ENCODE data around the gene JUND. TPM values are rescaled to one million over a fixed set of nuclear protein-coding genes. Genes with fewer than 3 reads are reported as not detected.

JUND gene
- total and polyA plus RNA-seq, 2 of the 4 experiments (the other 2 are of a cell fraction), result 14.2 to 77.2 TPM

DNA sequence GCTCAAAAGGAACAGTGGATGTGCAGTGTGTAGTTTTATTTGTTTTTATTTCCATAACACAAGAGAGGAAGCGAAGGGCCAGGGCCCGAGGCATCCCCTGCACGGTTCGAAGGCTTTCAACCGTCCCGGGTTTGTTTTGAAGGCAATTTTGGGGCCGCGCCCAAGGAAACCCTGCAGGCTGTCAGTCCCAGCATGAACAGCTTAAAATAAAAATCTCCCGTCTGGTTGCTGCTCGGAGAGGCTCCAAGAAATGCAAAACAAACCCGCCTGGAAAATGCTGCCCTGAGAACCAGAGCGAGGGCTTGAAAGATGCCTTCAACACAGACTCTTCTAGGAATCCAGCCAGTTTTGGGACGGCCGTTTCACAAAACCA lies 25.5 kb upstream of the JUND start:
- POLR2A ChIA-PET (ENCODE audit: unreplicated experiment), result interaction anchor here (1.0 kb wide), 1 partner anchor 25 kb away, joined by 3 read pairs; the partner anchor contains the start of gene JUND
- Histone ChIP-seq H3K14ac (replicated peaks; ENCODE audit: low read depth, low read length) (no peak overlapping the region), H4K8ac (ENCODE audit: low read depth in 2 of 2, low read length in 2 of 2) (no peak overlapping the region), H2BK5ac (ENCODE audit: low read depth, low read length, poor library complexity, severe bottlenecking) (no peak overlapping the region), H3K27me3 (ENCODE audit: control insufficient read depth, insufficient read depth, low read length) (no peaks in the 10 kb centered on the region), H2BK20ac (ENCODE audit: low read depth, low read length) (no peak overlapping the region), H2BK15ac (ENCODE audit: low read depth, low read length) (no peak overlapping the region), H3K27ac (ENCODE audit: insufficient read depth, low read length) (no peak overlapping the region), H3K9ac (ENCODE audit: low read depth, low read length) (no peak overlapping the region), H3K9me1 (ENCODE audit: insufficient read depth, low read length) (peaks cover 4% of the 10 kb centered on the region; the same call in 1 of the 2 replicates), H3K4me3 (ENCODE audit: insufficient read depth, low read depth, low read length) (no peak overlapping the region), H3K4me2 (ENCODE audit: low read depth, low read length) (no peak overlapping the region), H4K5ac (ENCODE audit: low read depth, low read length) (no peak overlapping the region), H3K23ac (ENCODE audit: low read depth, low read length) (no peak overlapping the region), H3K36me3 (ENCODE audit: control insufficient read depth, insufficient read depth, low read length) (peaks cover 19% of the 10 kb centered on the region), H3K79me1 (ENCODE audit: low read depth in 1 of 2, low read length in 2 of 2) (peaks cover 3 to 23% of the 10 kb centered on the region in 2 experiments; a peak in 2 of 4 replicates), H4K91ac (ENCODE audit: insufficient read depth, low read depth, low read length) (no peak overlapping the region), H3K56ac (ENCODE audit: extremely low read depth, insufficient read depth, low read length) (no peak overlapping the region), H2BK120ac (ENCODE audit: low read depth, low read length) (no peak overlapping the region), H3K9me3 (ENCODE audit: control insufficient read depth, insufficient read depth, low read length) (no peaks in the 10 kb centered on the region), H4K20me1 (ENCODE audit: insufficient read depth, low read length) (no peaks in the 10 kb centered on the region), H3K18ac (ENCODE audit: low read depth, low read length) (no peak overlapping the region), H3K4me1 (ENCODE audit: control insufficient read depth, insufficient read depth, low read length) (peaks cover 20% of the 10 kb centered on the region), H2AFZ (replicated peaks; ENCODE audit: low read length, poor library complexity) (no peak overlapping the region), H2AK5ac (ENCODE audit: low read depth, low read length) (no peak overlapping the region), H2AK9ac (replicated peaks; ENCODE audit: low read depth, low read length, poor library complexity) (no peak overlapping the region), H3K4ac (ENCODE audit: low read depth, low read length) (no peak overlapping the region)
- intact Hi-C loops (cut with micrococcal nuclease), result no loop called here
- TF ChIP-seq MXI1 (IDR thresholded peaks at IDR 0.05; ENCODE audit: borderline replicate concordance, low read depth, low read length), result no peak
- no peak for TF ChIP-seq RCOR1 (IDR thresholded peaks at IDR 0.05; ENCODE audit: insufficient replicate concordance, low read length)
- TF ChIP-seq NFE2L2 (IDR thresholded peaks at IDR 0.05; ENCODE audit: low read depth, low read length), result no peak
- no peak for TF ChIP-seq MAFK (IDR thresholded peaks at IDR 0.05; ENCODE audit: low read depth, low read length)
- DNase-seq (no peak), ATAC-seq (ENCODE audit: low read depth) (no peak)
- CTCF ChIA-PET, result no interaction called here
- 82% methylated on average over 5 of the region's 14 CpGs; no CpG with 5 or more reads in 1 of the 2 experiments for WGBS, 2 experiments (ENCODE audit: extremely low coverage in 2 of 2, insufficient read length in 1 of 2)
- dilution Hi-C loops (cut with HindIII; ENCODE audit: low sequenced_read_pairs, unreplicated experiment), result no loop called here
- in situ Hi-C loops (cut with MboI; ENCODE audit: low sequenced_read_pairs), result no loop called here
- no TSS peak for BruUV-seq (replicated peaks)
